GM19238 (cell line): ENCODE results near the gene PSMD14.

ENCODE experiments used
- DNase-seq: peaks from one replicate; pipeline ENCODE4 v3.0.0; 2011; ENCODE audit warnings: low spot score; ENCODE audit not compliant: insufficient read length

The PSMD14 gene

GRCh38 chr2:161418275-161418714, 110.1 kb downstream of the PSMD14 start:
- no peak for DNase-seq

GRCh38 chr2:161418715-161419637, 110.8 kb downstream of the PSMD14 start:
- no peak for DNase-seq

GRCh38 chr2:161419638-161420190, 111.5 kb downstream of the PSMD14 start:
- no peak for DNase-seq

- DNase-seq = no peak
Observed at GRCh38 chr2:161420406-161421074, 112.3 kb downstream of the PSMD14 start.

GRCh38 chr2:161421686-161422085, 113.5 kb downstream of the PSMD14 start:
- no peak for DNase-seq

GRCh38 chr2:161422816-161423403, 114.7 kb downstream of the PSMD14 start:
- DNase-seq = no peak

GRCh38 chr2:161423421-161424393, 115.5 kb downstream of the PSMD14 start:
- DNase-seq = no peak

GRCh38 chr2:161424394-161424769, 116.2 kb downstream of the PSMD14 start:
- no peak for DNase-seq

GRCh38 chr2:161424891-161425727, 116.9 kb downstream of the PSMD14 start:
- no peak for DNase-seq

- no peak for DNase-seq
Observed at GRCh38 chr2:161425728-161426454, 117.7 kb downstream of the PSMD14 start.

GRCh38 chr2:161426455-161426921, 118.3 kb downstream of the PSMD14 start:
- no peak for DNase-seq

- no peak for DNase-seq
Observed at GRCh38 chr2:161426922-161427663, 118.9 kb downstream of the PSMD14 start.

- no peak for DNase-seq
Observed at GRCh38 chr2:161427664-161428587, 119.7 kb downstream of the PSMD14 start.

GRCh38 chr2:161430386-161430785, 122.2 kb downstream of the PSMD14 start:
- no peak for DNase-seq

GRCh38 chr2:161432107-161432506, 123.9 kb downstream of the PSMD14 start:
- DNase-seq = no peak

- DNase-seq = no peak
Observed at GRCh38 chr2:161434118-161434517, 125.9 kb downstream of the PSMD14 start.

- DNase-seq = no peak
Observed at GRCh38 chr2:161436411-161436810, 128.2 kb downstream of the PSMD14 start.
